GM23248 (cell line): ENCODE data around the gene VWC2. TPM values are rescaled to one million over a fixed set of nuclear protein-coding genes. Genes with fewer than 3 reads are reported as not detected.

ENCODE experiments used
- DNase-seq: peaks from one replicate; pipeline ENCODE4 v3.0.0-alpha.2; 2015
- H2AFZ ChIP-seq: fragments of 200-600 bp; sonication (generic); 2 replicates; pipeline ENCODE4 v1.6.1; 2016; ENCODE audit warnings: antibody characterized with exemption
- H3F3A ChIP-seq: fragments of 200-600 bp; sonication (generic); 2 replicates; pipeline ENCODE4 v1.6.1; 2016; ENCODE audit warnings: mild to moderate bottlenecking, antibody characterized with exemption, mixed run types; ENCODE audit not compliant: insufficient read depth
- H3K27ac ChIP-seq: fragments of 200-600 bp; sonication (generic); 2 replicates; pipeline ENCODE4 v1.5.1; 2016; ENCODE audit warnings: mild to moderate bottlenecking
- H3K27me3 ChIP-seq: fragments of 200-600 bp; sonication (generic); replicated peaks from 2 replicates; pipeline ENCODE4 v1.6.1; 2016; ENCODE audit warnings: mild to moderate bottlenecking; ENCODE audit not compliant: insufficient read depth
- H3K36me3 ChIP-seq: fragments of 200-600 bp; sonication (generic); 2 replicates; pipeline ENCODE4 v1.6.1; 2016; ENCODE audit warnings: low read depth, mild to moderate bottlenecking
- H3K4me1 ChIP-seq: fragments of 200-600 bp; sonication (generic); 2 replicates; pipeline ENCODE4 v1.6.1; 2016; ENCODE audit warnings: mild to moderate bottlenecking; ENCODE audit not compliant: insufficient read depth
- H3K4me2 ChIP-seq: fragments of 200-600 bp; sonication (generic); one replicate; pipeline ENCODE4 v1.6.1; 2016; ENCODE audit warnings: mild to moderate bottlenecking; ENCODE audit not compliant: unreplicated experiment
- H3K4me3 ChIP-seq: fragments of 200-600 bp; sonication (generic); 2 replicates; pipeline ENCODE4 v1.5.1; 2016; ENCODE audit warnings: mild to moderate bottlenecking
- H3K79me2 ChIP-seq: fragments of 200-600 bp; sonication (generic); 2 replicates; pipeline ENCODE4 v1.6.1; 2016; ENCODE audit warnings: mild to moderate bottlenecking; ENCODE audit not compliant: insufficient read depth
- H3K9ac ChIP-seq: fragments of 200-600 bp; sonication (generic); 2 replicates; pipeline ENCODE4 v1.6.1; 2016; ENCODE audit warnings: mild to moderate bottlenecking
- H3K9me2 ChIP-seq: fragments of 200-600 bp; sonication (generic); 2 replicates; pipeline ENCODE4 v1.6.1; 2016; ENCODE audit warnings: mixed run types, mild to moderate bottlenecking, moderate library complexity; ENCODE audit not compliant: insufficient read depth
- H3K9me3 ChIP-seq: fragments of 200-600 bp; sonication (generic); one replicate; pipeline ENCODE4 v1.6.1; 2017; ENCODE audit warnings: low read depth
- H4K20me1 ChIP-seq: fragments of 200-600 bp; sonication (generic); 2 replicates; pipeline ENCODE4 v1.6.0; 2016; ENCODE audit not compliant: insufficient read depth
- EZH2 ChIP-seq: fragments of 200-600 bp; sonication (generic); IDR thresholded peaks from 2 replicates; pipeline ENCODE4 v1.6.1; 2018; ENCODE audit warnings: antibody characterized with exemption, mild to moderate bottlenecking; ENCODE audit not compliant: insufficient read depth, poor library complexity, severe bottlenecking
- EZH2phosphoT487 ChIP-seq: fragments of 200-600 bp; sonication (generic); IDR thresholded peaks from 2 replicates; pipeline ENCODE4 v1.6.1; 2018; ENCODE audit warnings: antibody characterized with exemption, moderate library complexity, mild to moderate bottlenecking, low read depth; ENCODE audit not compliant: insufficient read depth
- WGBS, 2 experiments: methylation state at CpG; one replicate each; pipeline ENCODE4 v1.1.6; 2015 to 2017; ENCODE audit warnings: low lambda C conversion rate in 2 of 2, low coverage in 1 of 2; ENCODE audit errors: missing lambda C conversion rate in 2 of 2; 5-methylcytosine and 5-hydroxymethylcytosine counted together
- in situ Hi-C: fragments of 300-500 bp; cut with MboI; formaldehyde crosslinking; loops from 2 replicates; pipeline ENCODE4 v1.15.0; 2020
- polyA plus RNA-seq: library from polyadenylated mRNA; unstranded; fragments of >200 nt; fragmentation: Nextera tagmentation; extraction: Ambion mirVana; gene quantifications from 2 replicates; pipeline ENCODE4 v1.2.1, GENCODE V29; 2016
- total RNA-seq: library from RNA; depleted of rRNA; stranded (reverse); fragments of >200 nt; shearing (Covaris generic); gene quantifications from 2 replicates; pipeline ENCODE4 v1.2.3, GENCODE V29; 2014

VWC2 gene
- total and polyA plus RNA-seq, 2 experiments from 2014 or later: not detected

- in situ Hi-C loops: no loop called here
Observed at GRCh38 chr7:49774459-49775064, 1.1 kb downstream of the VWC2 start.

GRCh38 chr7:49775065-49775948, 1.9 kb downstream of the VWC2 start:
- no peaks in the 10 kb centered on the region for H3K79me2 ChIP-seq
- H3K9me2 ChIP-seq: no peaks in the 10 kb centered on the region
- DNase-seq: peak; percentile 10
- no peak for TF ChIP-seq EZH2
- no peak for TF ChIP-seq EZH2phosphoT487
- no peak overlapping the region for H3K4me3 ChIP-seq
- H3K27me3 ChIP-seq: peaks cover 37% of the 10 kb centered on the region
- H3K9ac ChIP-seq: no peak overlapping the region
- in situ Hi-C loops: no loop called here
- H4K20me1 ChIP-seq: no peaks in the 10 kb centered on the region
- no peaks in the 10 kb centered on the region for H3K9me3 ChIP-seq
- WGBS, 2 experiments: 4% methylated on average over 62 to 85 of the region's 106 CpGs
- H2AFZ ChIP-seq: no peak overlapping the region
- no peaks in the 10 kb centered on the region for H3K36me3 ChIP-seq
- H3F3A ChIP-seq: no peaks in the 10 kb centered on the region
- H3K4me2 ChIP-seq: no peak overlapping the region
- no peaks in the 10 kb centered on the region for H3K4me1 ChIP-seq
- no peak overlapping the region for H3K27ac ChIP-seq

More at GRCh38 chr7:49774459-49775064, 1.1 kb downstream of the VWC2 start:
- Histone ChIP-seq H2AFZ (no peak overlapping the region), H3K4me3 (no peak overlapping the region), H3K79me2 (no peaks in the 10 kb centered on the region), H3K4me1 (no peaks in the 10 kb centered on the region), H4K20me1 (no peaks in the 10 kb centered on the region), H3F3A (no peaks in the 10 kb centered on the region), H3K9me2 (no peaks in the 10 kb centered on the region), H3K27ac (no peak overlapping the region), H3K9me3 (no peaks in the 10 kb centered on the region), H3K9ac (no peak overlapping the region), H3K36me3 (no peaks in the 10 kb centered on the region), H3K4me2 (no peak overlapping the region), H3K27me3 (peaks cover 40% of the 10 kb centered on the region)
- TF ChIP-seq EZH2phosphoT487 (no peak), EZH2 (peak; percentile 47)
- no peak for DNase-seq
- 2% methylated on average over 31 to 32 of the region's 36 CpGs for WGBS, 2 experiments

- H3K36me3 ChIP-seq: no peaks in the 10 kb centered on the region
- no peaks in the 10 kb centered on the region for H3K9me3 ChIP-seq
- H3K27me3 ChIP-seq: peaks cover 35% of the 10 kb centered on the region
- no peak overlapping the region for H3K4me2 ChIP-seq
- no peak for DNase-seq
- H3K9me2 ChIP-seq: no peaks in the 10 kb centered on the region
- no peak overlapping the region for H3K4me3 ChIP-seq
- H3K27ac ChIP-seq: no peak overlapping the region
- 9 to 10% methylated on average over 22 to 25 of the region's 25 CpGs for WGBS, 2 experiments
- H2AFZ ChIP-seq: no peak overlapping the region
- no peak overlapping the region for H3K9ac ChIP-seq
- H3F3A ChIP-seq: no peaks in the 10 kb centered on the region
- H3K4me1 ChIP-seq: no peaks in the 10 kb centered on the region
- TF ChIP-seq EZH2phosphoT487: no peak
- TF ChIP-seq EZH2: no peak
- in situ Hi-C loops: no loop called here
- H4K20me1 ChIP-seq: no peaks in the 10 kb centered on the region
- H3K79me2 ChIP-seq: no peaks in the 10 kb centered on the region
Observed at GRCh38 chr7:49775949-49776443, 2.6 kb downstream of the VWC2 start.

GRCh38 chr7:49776994-49777393, 3.6 kb downstream of the VWC2 start:
- Histone ChIP-seq H3K27ac (no peak overlapping the region), H4K20me1 (no peaks in the 10 kb centered on the region), H3K9me2 (no peaks in the 10 kb centered on the region), H3K4me3 (no peak overlapping the region), H3K36me3 (no peaks in the 10 kb centered on the region), H3K4me2 (no peak overlapping the region), H2AFZ (no peak overlapping the region), H3F3A (no peaks in the 10 kb centered on the region), H3K79me2 (no peaks in the 10 kb centered on the region), H3K9ac (no peak overlapping the region), H3K9me3 (no peaks in the 10 kb centered on the region), H3K4me1 (no peaks in the 10 kb centered on the region), H3K27me3 (peaks cover 35% of the 10 kb centered on the region)
- no peak for DNase-seq
- 14 to 24% methylated on average over 2 of the region's 2 CpGs for WGBS, 2 experiments
- in situ Hi-C loops: no loop called here
- TF ChIP-seq EZH2phosphoT487 (no peak), EZH2 (no peak)
